OCI-M2 (cell line): ENCODE data around the gene NOXRED1.
"Not testable (repeated sequence)": the region's sequence is repeated elsewhere in the genome, so short reads cannot be mapped to it uniquely, and the experiment has no call there.

Experiments used
- DNase-seq: peaks from one replicate; lab custom pipeline; 2025; ENCODE audit not compliant: unreplicated experiment; lab: John Stamatoyannopoulos, UW

The NOXRED1 gene

GRCh38 chr14:77423423-77423822 is at the start of gene NOXRED1:
TSS of gene NOXRED1 (minus strand) at chr14:77423523. CDS start at chr14:77422889, 634 bp downstream.
- no peak for DNase-seq

GRCh38 chr14:77470224-77470870 is 47.0 kb upstream of the NOXRED1 start:
- no peak for DNase-seq

GRCh38 chr14:77469539-77469938 is 46.2 kb upstream of the NOXRED1 start:
- no peak for DNase-seq

GRCh38 chr14:77469067-77469505 is 45.8 kb upstream of the NOXRED1 start:
- no peak for DNase-seq

- no peak for DNase-seq
Measured at GRCh38 chr14:77467801-77468200, 44.5 kb upstream of the NOXRED1 start.

- DNase-seq: no peak
Measured at GRCh38 chr14:77459072-77459723, 35.9 kb upstream of the NOXRED1 start.

- no peak for DNase-seq
Measured at GRCh38 chr14:77458249-77458950, 35.1 kb upstream of the NOXRED1 start.

GRCh38 chr14:77457522-77458248 is 34.4 kb upstream of the NOXRED1 start, which contains the start of the genes AHSA1 and VIPAS39:
TSS of gene AHSA1 (plus strand) at chr14:77458093. CDS start at chr14:77458190, 97 bp downstream.
TSS of gene VIPAS39 (minus strand) at chr14:77457601. CDS start at chr14:77454102, 3,499 bp downstream.
- DNase-seq: peak; percentile 96

GRCh38 chr14:77457115-77457521 is 33.8 kb upstream of the NOXRED1 start:
- DNase-seq: no peak

GRCh38 chr14:77455966-77456640 is 32.8 kb upstream of the NOXRED1 start:
- DNase-seq: no peak

GRCh38 chr14:77442196-77442595 is 18.9 kb upstream of the NOXRED1 start:
- DNase-seq: no peak

- DNase-seq: no peak
Measured at GRCh38 chr14:77439861-77440260, 16.5 kb upstream of the NOXRED1 start.

GRCh38 chr14:77438596-77438995 is 15.3 kb upstream of the NOXRED1 start:
- no peak for DNase-seq

- no peak for DNase-seq
Measured at GRCh38 chr14:77436042-77436441, 12.7 kb upstream of the NOXRED1 start.

GRCh38 chr14:77426396-77426795 is 3.1 kb upstream of the NOXRED1 start:
- no peak for DNase-seq

- no peak for DNase-seq
Measured at GRCh38 chr14:77424862-77425261, 1.5 kb upstream of the NOXRED1 start.

- DNase-seq: no peak
Measured at GRCh38 chr14:77421201-77421600, 2.1 kb downstream of the NOXRED1 start.

- no peak for DNase-seq
Measured at GRCh38 chr14:77416836-77417235, 6.5 kb downstream of the NOXRED1 start.

- not testable (repeated sequence) for DNase-seq
Measured at GRCh38 chr14:77416098-77416497, 7.2 kb downstream of the NOXRED1 start.

- not testable (repeated sequence) for DNase-seq
Measured at GRCh38 chr14:77415403-77416030, 7.8 kb downstream of the NOXRED1 start.
